Colonic mucosa (tissue), 4 donors: ENCODE data around the gene TMEM106C. TPM values are rescaled to one million over a fixed set of nuclear protein-coding genes. Genes with fewer than 3 reads are reported as not detected.

Experiments used
- DNase-seq: peaks from one replicate; pipeline ENCODE4 v3.0.0-alpha.2; 2020
- H3K27ac ChIP-seq: fragments of 200-600 bp; one replicate; pipeline ENCODE4 v1.8.0; 2021
- H3K27me3 ChIP-seq: fragments of 200-600 bp; one replicate; pipeline ENCODE4 v1.8.0; 2021
- H3K36me3 ChIP-seq: fragments of 200-600 bp; one replicate; pipeline ENCODE4 v1.8.0; 2021
- H3K4me1 ChIP-seq: fragments of 200-600 bp; one replicate; pipeline ENCODE4 v1.8.0; 2021; ENCODE audit warnings: mild to moderate bottlenecking
- H3K4me3 ChIP-seq: fragments of 200-600 bp; one replicate; pipeline ENCODE4 v1.8.0; 2021
- H3K9ac ChIP-seq, 2 donors: one replicate each; pipeline ENCODE4 v1.7.0; 2013; ENCODE audit warnings: control low read depth in 2 of 2, low read depth in 2 of 2, low read length in 2 of 2
- H3K9me3 ChIP-seq: fragments of 200-600 bp; one replicate; pipeline ENCODE4 v1.8.0; 2021
- CTCF ChIP-seq: fragments of 200-600 bp; IDR thresholded peaks from one replicate; pipeline ENCODE4 v1.8.0; 2022; ENCODE audit warnings: antibody characterized with exemption, mild to moderate bottlenecking
- intact Hi-C: fragments of 100-400 bp; cut with DNase I; formaldehyde crosslinking; loops from one replicate; pipeline ENCODE4 v1.14.1; 2022
- total RNA-seq, 2 donors: library from RNA; stranded (reverse); fragmentation: NEBNext Ultra II Directional in 1 of 2; extraction: Animal tissue kit (Norgen Biotek cat#: 25700) in 1 of 2; gene quantifications; one replicate each; pipeline ENCODE4 v1.2.1, GENCODE V29; 2021
- donor health status: healthy.
- donor health status: DM: no; HTN: no; CAD: no.
- donor health status: DM: no; HTN: no; CAD: no.

Gene TMEM106C
- total RNA-seq, 2 donors from 2014 or later, result 187 to 258 TPM

- DNase-seq, result no peak
- H3K27me3 ChIP-seq, result no peaks in the 10 kb centered on the region
- no peaks in the 10 kb centered on the region for H3K9me3 ChIP-seq
- H3K36me3 ChIP-seq, result no peaks in the 10 kb centered on the region
- no peak overlapping the region for H3K4me3 ChIP-seq
- H3K4me1 ChIP-seq, result no peaks in the 10 kb centered on the region
- no peak for TF ChIP-seq CTCF
- intact Hi-C loops, result loop anchor here (10.0 kb wide), 1 partner anchor 181 kb away; no protein-coding TSS in a partner anchor
- no peak overlapping the region for H3K27ac ChIP-seq
- no peak overlapping the region for H3K9ac ChIP-seq
Observed at GRCh38 chr12:47983541-47984115, 20.2 kb downstream of the TMEM106C start.

- TF ChIP-seq CTCF, result no peak
- Histone ChIP-seq H3K9ac (no peak overlapping the region), H3K9me3 (no peaks in the 10 kb centered on the region), H3K4me1 (no peaks in the 10 kb centered on the region), H3K27me3 (no peaks in the 10 kb centered on the region), H3K27ac (no peak overlapping the region), H3K4me3 (no peak overlapping the region), H3K36me3 (no peaks in the 10 kb centered on the region)
- no peak for DNase-seq
- intact Hi-C loops, result loop anchor here (10.0 kb wide), 1 partner anchor 180 kb away; no protein-coding TSS in a partner anchor
Observed at GRCh38 chr12:47984331-47984801, 21.0 kb downstream of the TMEM106C start.

GRCh38 chr12:47985596-47986290, 22.3 kb downstream of the TMEM106C start:
- no peak for DNase-seq
- Histone ChIP-seq H3K27me3 (no peaks in the 10 kb centered on the region), H3K9ac (no peak overlapping the region), H3K36me3 (no peaks in the 10 kb centered on the region), H3K4me1 (no peaks in the 10 kb centered on the region), H3K9me3 (no peaks in the 10 kb centered on the region), H3K27ac (no peak overlapping the region), H3K4me3 (no peak overlapping the region)
- TF ChIP-seq CTCF, result no peak
- intact Hi-C loops, result loop anchor here (10.0 kb wide), 1 partner anchor 179 kb away; no protein-coding TSS in a partner anchor

GRCh38 chr12:47986291-47986660, 22.9 kb downstream of the TMEM106C start:
- H3K9me3 ChIP-seq, result no peaks in the 10 kb centered on the region
- H3K9ac ChIP-seq, result no peak overlapping the region
- no peaks in the 10 kb centered on the region for H3K4me1 ChIP-seq
- no peak overlapping the region for H3K27ac ChIP-seq
- H3K4me3 ChIP-seq, result no peak overlapping the region
- intact Hi-C loops, result loop anchor here (10.0 kb wide), 1 partner anchor 179 kb away; no protein-coding TSS in a partner anchor
- no peaks in the 10 kb centered on the region for H3K27me3 ChIP-seq
- TF ChIP-seq CTCF, result no peak
- no peaks in the 10 kb centered on the region for H3K36me3 ChIP-seq
- DNase-seq, result no peak

GRCh38 chr12:47986832-47987231, 23.4 kb downstream of the TMEM106C start:
- no peak for DNase-seq
- no peak for TF ChIP-seq CTCF
- no peak overlapping the region for H3K9ac ChIP-seq
- intact Hi-C loops, result loop anchor here (10.0 kb wide), 1 partner anchor 178 kb away; no protein-coding TSS in a partner anchor
- no peaks in the 10 kb centered on the region for H3K4me1 ChIP-seq
- H3K36me3 ChIP-seq, result no peaks in the 10 kb centered on the region
- H3K4me3 ChIP-seq, result no peak overlapping the region
- no peaks in the 10 kb centered on the region for H3K9me3 ChIP-seq
- no peak overlapping the region for H3K27ac ChIP-seq
- H3K27me3 ChIP-seq, result no peaks in the 10 kb centered on the region
